Measurements from ENCODE around the gene DRC7. TPM values are rescaled to one million over a fixed set of nuclear protein-coding genes. Genes with fewer than 3 reads are reported as not detected.

The DRC7 gene
- polyA plus RNA-seq, 1 of the 3 experiments (the other 2 are of a cell fraction), result 0.58 TPM

- ChIA-PET CTCF (interaction anchor here (1.4 kb wide), 1 partner anchor 176 kb away, joined by 4 read pairs; no protein-coding TSS in a partner anchor), POLR2A (no interaction called here)
- H3K36me3 ChIP-seq (replicated peaks in 1 of 2; ENCODE audit: control insufficient read depth in 1 of 2, insufficient read depth in 2 of 2, low read length in 1 of 2), result peaks cover 3 to 37% of the 10 kb centered on the region in 2 experiments
- no peak overlapping the region for H3K4me3 ChIP-seq (ENCODE audit: low read depth in 2 of 2, low read length in 1 of 2)
- no peak overlapping the region for H3K4me2 ChIP-seq
- TF ChIP-seq SMC3 (IDR thresholded peaks at IDR 0.05; ENCODE audit: low read depth, low read length), result no peak
- no peak for TF ChIP-seq JUND (IDR thresholded peaks at IDR 0.05)
- no peak for TF ChIP-seq FOXJ3 (CRISPR knock-in tag; IDR thresholded peaks at IDR 0.05)
- no peak for TF ChIP-seq EP300 (IDR thresholded peaks at IDR 0.05; ENCODE audit: borderline replicate concordance in 1 of 2, low read depth in 1 of 2, low read length in 1 of 2)
- no peak for TF ChIP-seq NRF1 (IDR thresholded peaks at IDR 0.05; ENCODE audit: low read depth, low read length)
- TF ChIP-seq NFIC (IDR thresholded peaks at IDR 0.05; ENCODE audit: borderline replicate concordance), result no peak
- TF ChIP-seq CTCF (IDR thresholded peaks at IDR 0.05), result no peak
- TF ChIP-seq IRF3 (IDR thresholded peaks at IDR 0.05; ENCODE audit: low read depth, low read length), result no peak
- no peak for TF ChIP-seq FOXM1 (IDR thresholded peaks at IDR 0.05; ENCODE audit: low read depth)
- TF ChIP-seq SIN3A (IDR thresholded peaks at IDR 0.05; ENCODE audit: borderline replicate concordance, low read depth, low read length), result no peak
- TF ChIP-seq TEAD4 (IDR thresholded peaks at IDR 0.05; ENCODE audit: borderline replicate concordance, insufficient read depth), result no peak
- TF ChIP-seq PBX3 (IDR thresholded peaks at IDR 0.05), result no peak
- TF ChIP-seq TCF12 (IDR thresholded peaks at IDR 0.05), result no peak
- no peak for TF ChIP-seq GABPA (IDR thresholded peaks at IDR 0.05; ENCODE audit: low read depth)
- TF ChIP-seq YY1 (IDR thresholded peaks at IDR 0.05; ENCODE audit: low read depth), result no peak
- no peak for TF ChIP-seq USF2 (IDR thresholded peaks at IDR 0.05; ENCODE audit: borderline replicate concordance, low read depth, low read length)
- no peak for DNase-seq
- no peaks in the 10 kb centered on the region for H3K9me3 ChIP-seq
- 96% methylated on average over 4 of the region's 44 CpGs for WGBS (ENCODE audit: low lambda C conversion rate)
- H3K9me2 ChIP-seq, result no peaks in the 10 kb centered on the region
- no peaks in the 10 kb centered on the region; a peak in 1 of 4 replicates for H3K4me1 ChIP-seq (ENCODE audit: control insufficient read depth in 1 of 2, insufficient read depth in 2 of 2, low read depth in 1 of 2, low read length in 1 of 2)
- 0 out of 2 replicates have a peak, but pooled peaks cover 2% of the 10 kb centered on the region for H4K20me1 ChIP-seq (ENCODE audit: insufficient read depth)
- H3K27me3 ChIP-seq (ENCODE audit: insufficient read depth), result no peaks in the 10 kb centered on the region
- no peaks in the 10 kb centered on the region for H3K79me2 ChIP-seq (ENCODE audit: insufficient read depth)
- H3K27ac ChIP-seq (ENCODE audit: low read depth in 2 of 2, low read length in 1 of 2), result no peak overlapping the region
- peaks cover 4% of the 10 kb centered on the region for H3F3A ChIP-seq (replicated peaks; ENCODE audit: insufficient read depth)
- no peak overlapping the region for H3K9ac ChIP-seq
- H2AFZ ChIP-seq (ENCODE audit: low read depth), result no peak overlapping the region
Measured at GRCh38 chr16:57752581-57753447, 58.2 kb downstream of the DRC7 start.
